WTC11 (cell line): Measurements from ENCODE around the gene CHID1. TPM values are rescaled to one million over a fixed set of nuclear protein-coding genes. Genes with fewer than 3 reads are reported as not detected.
A peak's percentile ranks its signal among the peaks of the same experiment; 100 is the strongest.

ENCODE experiments used
- ATAC-seq: fragments of 200-7000 bp; cut with Tn5 transposase; 2 replicates; pipeline ENCODE4 v1.10.0; 2021; ENCODE audit warnings: mild to moderate bottlenecking, moderate library complexity
- CTCF ChIA-PET: fragments of 300-600 bp; sonication (Branson Sonifier 250); formaldehyde crosslinking; loops from one replicate; lab custom pipeline; 2021; ENCODE audit warnings: antibody characterized with exemption; lab: Charles Lee
- POLR2A ChIA-PET: fragments of 350-600 bp; sonication (Branson Sonifier 250); formaldehyde crosslinking; loops from one replicate; lab custom pipeline; 2021; ENCODE audit warnings: antibody characterized with exemption; lab: Charles Lee
- DNase-seq: peaks from one replicate; pipeline ENCODE4 v3.0.0; 2021; ENCODE audit warnings: low spot score
- H3K27ac Mint-ChIP-seq: 2 replicates; pipeline ENCODE4 v1.8.0; 2021; ENCODE audit warnings: mixed read lengths
- H3K27me3 Mint-ChIP-seq: 2 replicates; pipeline ENCODE4 v1.8.0; 2021; ENCODE audit warnings: low read depth, mild to moderate bottlenecking, moderate library complexity, mixed read lengths
- H3K36me3 Mint-ChIP-seq: 2 replicates; pipeline ENCODE4 v1.8.0; 2021; ENCODE audit warnings: mixed read lengths
- H3K4me1 Mint-ChIP-seq: 2 replicates; pipeline ENCODE4 v1.8.0; 2022; ENCODE audit warnings: mixed read lengths
- H3K4me3 Mint-ChIP-seq: 2 replicates; pipeline ENCODE4 v1.8.0; 2021; ENCODE audit warnings: mild to moderate bottlenecking, moderate library complexity, mixed read lengths
- H3K9me3 Mint-ChIP-seq: 2 replicates; pipeline ENCODE4 v1.8.0; 2021; ENCODE audit warnings: mixed read lengths
- ATF1 ChIP-seq: sonication (generic); formaldehyde crosslinking; IDR thresholded peaks from 2 replicates; pipeline ENCODE4 v1.8.1; 2023; ENCODE audit warnings: mild to moderate bottlenecking, moderate library complexity, missing genetic modification reagents
- CREB1 ChIP-seq: sonication (generic); formaldehyde crosslinking; IDR thresholded peaks from 2 replicates; pipeline ENCODE4 v1.8.0; 2023; ENCODE audit warnings: mild to moderate bottlenecking, missing genetic modification reagents
- ESRRA ChIP-seq: sonication (generic); formaldehyde crosslinking; IDR thresholded peaks from 2 replicates; pipeline ENCODE4 v1.8.1; 2022; ENCODE audit warnings: mild to moderate bottlenecking, missing genetic modification reagents, borderline replicate concordance
- ETV6 ChIP-seq: sonication (generic); formaldehyde crosslinking; IDR thresholded peaks from 2 replicates; pipeline ENCODE4 v1.8.1; 2022; ENCODE audit warnings: mild to moderate bottlenecking, missing genetic modification reagents
- GRHL2 ChIP-seq: fragments of 250-450 bp; sonication (Bioruptor Pico); IDR thresholded peaks from 2 replicates; pipeline ENCODE4 v1.8.0; 2022; ENCODE audit warnings: mild to moderate bottlenecking, moderate library complexity; ENCODE audit not compliant: insufficient replicate concordance, severe bottlenecking
- GTF2I ChIP-seq: fragments of 250-450 bp; sonication (Bioruptor Pico); conservative IDR thresholded peaks from 2 replicates; pipeline ENCODE4 v1.4.0; 2021; ENCODE audit warnings: mild to moderate bottlenecking
- HMGA2 ChIP-seq: fragments of 250-450 bp; sonication (Bioruptor Pico); IDR thresholded peaks from 2 replicates; pipeline ENCODE4 v1.4.0; 2021; ENCODE audit warnings: mild to moderate bottlenecking, moderate library complexity
- KAT7 ChIP-seq: sonication (generic); formaldehyde crosslinking; IDR thresholded peaks from 2 replicates; pipeline ENCODE4 v1.8.1; 2023; ENCODE audit warnings: missing genetic modification reagents, mild to moderate bottlenecking, borderline replicate concordance
- NR1H2 ChIP-seq: sonication (generic); formaldehyde crosslinking; IDR thresholded peaks from 2 replicates; pipeline ENCODE4 v1.9.0; 2021; ENCODE audit warnings: mild to moderate bottlenecking, moderate library complexity, missing genetic modification reagents
- RORB ChIP-seq: fragments of 250-450 bp; sonication (Bioruptor Pico); IDR thresholded peaks from 2 replicates; pipeline ENCODE4 v1.9.0; 2021; ENCODE audit warnings: mild to moderate bottlenecking
- TEAD4 ChIP-seq: sonication (generic); formaldehyde crosslinking; IDR thresholded peaks from 2 replicates; pipeline ENCODE4 v1.8.0; 2022; ENCODE audit warnings: mild to moderate bottlenecking, missing genetic modification reagents
- ZBTB21 ChIP-seq: sonication (generic); formaldehyde crosslinking; IDR thresholded peaks from 2 replicates; pipeline ENCODE4 v1.8.1; 2023; ENCODE audit warnings: mild to moderate bottlenecking, missing genetic modification reagents, borderline replicate concordance
- ZNF138 ChIP-seq: sonication (generic); formaldehyde crosslinking; conservative IDR thresholded peaks from 2 replicates; pipeline ENCODE4 v1.8.1; 2022; ENCODE audit warnings: mild to moderate bottlenecking, moderate library complexity, missing genetic modification reagents
- ZNF317 ChIP-seq: sonication (generic); formaldehyde crosslinking; IDR thresholded peaks from 2 replicates; pipeline ENCODE4 v1.8.1; 2023; ENCODE audit warnings: low read depth, mild to moderate bottlenecking, moderate library complexity, missing genetic modification reagents, borderline replicate concordance
- ZNF671 ChIP-seq: fragments of 250-450 bp; sonication (Bioruptor Pico); IDR thresholded peaks from 2 replicates; pipeline ENCODE4 v1.8.0; 2021; ENCODE audit warnings: mild to moderate bottlenecking
- total RNA-seq: library from RNA; stranded (reverse); gene quantifications from 3 replicates; pipeline ENCODE4 v1.2.3, GENCODE V29; 2021
- TF ChIP-seq, protein P1 (sequence below): sonication (generic); formaldehyde crosslinking; IDR thresholded peaks from 2 replicates; pipeline ENCODE4 v1.8.0; 2022; ENCODE audit warnings: mild to moderate bottlenecking, missing genetic modification reagents
- TF ChIP-seq, protein P2 (sequence below): sonication (generic); formaldehyde crosslinking; IDR thresholded peaks from 2 replicates; pipeline ENCODE4 v1.8.1; 2022; ENCODE audit warnings: low read depth, missing genetic modification reagents, borderline replicate concordance
- TF ChIP-seq, protein P3 (sequence below): sonication (generic); formaldehyde crosslinking; IDR thresholded peaks from 2 replicates; pipeline ENCODE4 v1.8.1; 2023; ENCODE audit warnings: mild to moderate bottlenecking, missing genetic modification reagents, moderate library complexity
- TF ChIP-seq, protein P4 (sequence below): sonication (generic); formaldehyde crosslinking; IDR thresholded peaks from 2 replicates; pipeline ENCODE4 v1.8.1; 2023; ENCODE audit warnings: mild to moderate bottlenecking, missing genetic modification reagents
- TF ChIP-seq, protein P5 (sequence below): sonication (generic); formaldehyde crosslinking; IDR thresholded peaks from 2 replicates; pipeline ENCODE4 v1.8.1; 2022; ENCODE audit warnings: mild to moderate bottlenecking, missing genetic modification reagents, moderate library complexity, borderline replicate concordance

CHID1 gene
- total RNA-seq, 1 experiment from 2014 or later, result 92.8 TPM

DNA sequence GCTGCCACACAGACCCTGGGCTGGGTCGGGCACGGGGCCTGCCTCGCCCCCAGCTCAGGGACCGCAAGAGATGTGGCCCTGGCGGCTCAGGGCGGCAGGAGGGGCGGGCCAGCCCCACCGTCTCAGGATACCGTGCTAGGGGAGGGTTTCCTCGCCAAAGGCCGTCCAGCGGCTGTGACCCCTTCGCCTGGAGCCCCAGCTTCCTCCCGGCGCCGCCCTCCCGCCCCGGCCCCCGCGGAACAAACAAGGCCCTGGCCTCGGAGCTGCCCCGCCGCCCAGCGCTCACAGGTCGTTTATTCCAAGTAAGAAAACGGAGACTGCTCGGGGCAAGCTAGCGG is 14.5 kb upstream of the CHID1 start:
- ChIA-PET CTCF (interaction anchor here (0.6 to 6.1 kb wide), 25 partner anchors 9 to 621 kb away, joined by 3 to 43 read pairs (median 4); partner anchors contain the start of genes CHID1, MUC2 and PNPLA2), POLR2A (interaction anchor here (0.9 to 1.1 kb wide), 3 partner anchors 13 to 68 kb away, joined by 3 to 4 read pairs (median 4); no protein-coding TSS in a partner anchor)
- Mint-ChIP-seq H3K4me3 (no peak overlapping the region), H3K4me1 (peaks cover 13% of the 10 kb centered on the region), H3K9me3 (no peaks in the 10 kb centered on the region), H3K27ac (no peak overlapping the region), H3K27me3 (no peaks in the 10 kb centered on the region), H3K36me3 (no peaks in the 10 kb centered on the region)
- no peak for DNase-seq
- TF ChIP-seq ZNF317 (CRISPR knock-in tag) (no peak), GRHL2 (CRISPR knock-in tag) (no peak), ZNF671 (CRISPR knock-in tag) (no peak), ATF1 (CRISPR knock-in tag) (no peak), ESRRA (CRISPR knock-in tag) (no peak), ZBTB21 (CRISPR knock-in tag) (no peak), ZNF138 (CRISPR knock-in tag) (no peak), ETV6 (no peak), RORB (no peak), TEAD4 (CRISPR knock-in tag) (no peak), KAT7 (no peak), HMGA2 (CRISPR knock-in tag) (no peak), GTF2I (CRISPR knock-in tag) (no peak), CREB1 (no peak)
- TF ChIP-seq, protein P1, sequence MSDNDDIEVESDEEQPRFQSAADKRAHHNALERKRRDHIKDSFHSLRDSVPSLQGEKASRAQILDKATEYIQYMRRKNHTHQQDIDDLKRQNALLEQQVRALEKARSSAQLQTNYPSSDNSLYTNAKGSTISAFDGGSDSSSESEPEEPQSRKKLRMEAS, result no peak
- TF ChIP-seq, protein P2, sequence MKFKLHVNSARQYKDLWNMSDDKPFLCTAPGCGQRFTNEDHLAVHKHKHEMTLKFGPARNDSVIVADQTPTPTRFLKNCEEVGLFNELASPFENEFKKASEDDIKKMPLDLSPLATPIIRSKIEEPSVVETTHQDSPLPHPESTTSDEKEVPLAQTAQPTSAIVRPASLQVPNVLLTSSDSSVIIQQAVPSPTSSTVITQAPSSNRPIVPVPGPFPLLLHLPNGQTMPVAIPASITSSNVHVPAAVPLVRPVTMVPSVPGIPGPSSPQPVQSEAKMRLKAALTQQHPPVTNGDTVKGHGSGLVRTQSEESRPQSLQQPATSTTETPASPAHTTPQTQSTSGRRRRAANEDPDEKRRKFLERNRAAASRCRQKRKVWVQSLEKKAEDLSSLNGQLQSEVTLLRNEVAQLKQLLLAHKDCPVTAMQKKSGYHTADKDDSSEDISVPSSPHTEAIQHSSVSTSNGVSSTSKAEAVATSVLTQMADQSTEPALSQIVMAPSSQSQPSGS, result no peak
- TF ChIP-seq, protein P3, sequence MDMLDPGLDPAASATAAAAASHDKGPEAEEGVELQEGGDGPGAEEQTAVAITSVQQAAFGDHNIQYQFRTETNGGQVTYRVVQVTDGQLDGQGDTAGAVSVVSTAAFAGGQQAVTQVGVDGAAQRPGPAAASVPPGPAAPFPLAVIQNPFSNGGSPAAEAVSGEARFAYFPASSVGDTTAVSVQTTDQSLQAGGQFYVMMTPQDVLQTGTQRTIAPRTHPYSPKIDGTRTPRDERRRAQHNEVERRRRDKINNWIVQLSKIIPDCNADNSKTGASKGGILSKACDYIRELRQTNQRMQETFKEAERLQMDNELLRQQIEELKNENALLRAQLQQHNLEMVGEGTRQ (CRISPR knock-in tag), result no peak
- TF ChIP-seq, protein P4, sequence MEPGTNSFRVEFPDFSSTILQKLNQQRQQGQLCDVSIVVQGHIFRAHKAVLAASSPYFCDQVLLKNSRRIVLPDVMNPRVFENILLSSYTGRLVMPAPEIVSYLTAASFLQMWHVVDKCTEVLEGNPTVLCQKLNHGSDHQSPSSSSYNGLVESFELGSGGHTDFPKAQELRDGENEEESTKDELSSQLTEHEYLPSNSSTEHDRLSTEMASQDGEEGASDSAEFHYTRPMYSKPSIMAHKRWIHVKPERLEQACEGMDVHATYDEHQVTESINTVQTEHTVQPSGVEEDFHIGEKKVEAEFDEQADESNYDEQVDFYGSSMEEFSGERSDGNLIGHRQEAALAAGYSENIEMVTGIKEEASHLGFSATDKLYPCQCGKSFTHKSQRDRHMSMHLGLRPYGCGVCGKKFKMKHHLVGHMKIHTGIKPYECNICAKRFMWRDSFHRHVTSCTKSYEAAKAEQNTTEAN (CRISPR knock-in tag), result no peak
- TF ChIP-seq, protein P5, sequence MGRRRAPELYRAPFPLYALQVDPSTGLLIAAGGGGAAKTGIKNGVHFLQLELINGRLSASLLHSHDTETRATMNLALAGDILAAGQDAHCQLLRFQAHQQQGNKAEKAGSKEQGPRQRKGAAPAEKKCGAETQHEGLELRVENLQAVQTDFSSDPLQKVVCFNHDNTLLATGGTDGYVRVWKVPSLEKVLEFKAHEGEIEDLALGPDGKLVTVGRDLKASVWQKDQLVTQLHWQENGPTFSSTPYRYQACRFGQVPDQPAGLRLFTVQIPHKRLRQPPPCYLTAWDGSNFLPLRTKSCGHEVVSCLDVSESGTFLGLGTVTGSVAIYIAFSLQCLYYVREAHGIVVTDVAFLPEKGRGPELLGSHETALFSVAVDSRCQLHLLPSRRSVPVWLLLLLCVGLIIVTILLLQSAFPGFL, result no peak
- ATAC-seq, result peak; percentile 5; the same call in 1 of the 2 replicates

DNA sequence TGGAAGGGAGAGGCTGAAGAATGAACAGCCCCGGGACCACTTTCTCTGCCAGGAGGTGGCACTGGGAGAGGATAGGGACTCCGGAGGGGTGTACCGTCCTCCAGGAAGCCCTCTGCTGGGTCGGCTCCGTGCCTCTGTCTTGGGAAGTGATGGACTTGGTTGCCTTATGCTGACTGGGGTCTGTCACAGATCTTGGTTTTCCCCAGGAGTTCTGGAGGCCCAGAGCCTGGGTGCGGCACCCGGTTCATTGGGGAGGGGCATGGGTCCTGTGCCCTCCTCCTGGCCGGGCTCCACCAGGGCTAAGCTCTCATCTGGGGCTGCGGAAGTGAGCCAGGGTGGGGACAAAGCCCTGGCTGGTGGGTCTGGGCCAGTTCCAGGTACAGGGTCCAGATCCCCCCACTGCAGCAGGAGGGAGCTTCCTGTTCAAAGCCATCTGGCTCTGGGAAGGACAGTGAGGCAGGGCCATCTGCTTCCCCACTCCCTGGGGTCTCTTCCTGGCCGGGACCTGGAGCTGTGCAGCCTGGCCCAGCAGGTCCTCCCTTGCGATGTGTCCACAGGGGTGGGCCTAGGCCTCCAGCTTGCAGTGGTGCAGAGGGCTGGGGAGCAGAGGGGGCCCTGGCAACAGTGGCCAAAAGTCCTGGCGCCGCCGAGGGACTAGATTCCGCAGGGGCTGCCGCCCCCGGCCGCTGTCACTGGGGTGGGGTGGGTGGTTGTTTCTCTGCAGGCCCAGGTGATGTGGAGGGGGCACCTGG is 14.0 kb upstream of the CHID1 start:
- Mint-ChIP-seq H3K27me3 (no peaks in the 10 kb centered on the region), H3K27ac (no peak overlapping the region), H3K9me3 (no peaks in the 10 kb centered on the region), H3K4me1 (peaks cover 13% of the 10 kb centered on the region), H3K4me3 (no peak overlapping the region), H3K36me3 (no peaks in the 10 kb centered on the region)
- CTCF ChIA-PET, result interaction anchor here (0.6 to 6.1 kb wide), 26 partner anchors 9 to 622 kb away, joined by 3 to 43 read pairs (median 4); partner anchors contain the start of genes CHID1, MUC2 and PNPLA2
- no peak for ATAC-seq
- TF ChIP-seq NR1H2 (CRISPR knock-in tag), result 0 out of 2 replicates have a peak, but pooled peaks have one; percentile 36
- TF ChIP-seq KAT7, result no peak
- DNase-seq, result no peak
- POLR2A ChIA-PET, result interaction anchor here (0.9 to 1.1 kb wide), 3 partner anchors 13 to 67 kb away, joined by 3 to 4 read pairs (median 4); no protein-coding TSS in a partner anchor
